ENCODE results near the gene TMEM129.

TMEM129 gene

DNA sequence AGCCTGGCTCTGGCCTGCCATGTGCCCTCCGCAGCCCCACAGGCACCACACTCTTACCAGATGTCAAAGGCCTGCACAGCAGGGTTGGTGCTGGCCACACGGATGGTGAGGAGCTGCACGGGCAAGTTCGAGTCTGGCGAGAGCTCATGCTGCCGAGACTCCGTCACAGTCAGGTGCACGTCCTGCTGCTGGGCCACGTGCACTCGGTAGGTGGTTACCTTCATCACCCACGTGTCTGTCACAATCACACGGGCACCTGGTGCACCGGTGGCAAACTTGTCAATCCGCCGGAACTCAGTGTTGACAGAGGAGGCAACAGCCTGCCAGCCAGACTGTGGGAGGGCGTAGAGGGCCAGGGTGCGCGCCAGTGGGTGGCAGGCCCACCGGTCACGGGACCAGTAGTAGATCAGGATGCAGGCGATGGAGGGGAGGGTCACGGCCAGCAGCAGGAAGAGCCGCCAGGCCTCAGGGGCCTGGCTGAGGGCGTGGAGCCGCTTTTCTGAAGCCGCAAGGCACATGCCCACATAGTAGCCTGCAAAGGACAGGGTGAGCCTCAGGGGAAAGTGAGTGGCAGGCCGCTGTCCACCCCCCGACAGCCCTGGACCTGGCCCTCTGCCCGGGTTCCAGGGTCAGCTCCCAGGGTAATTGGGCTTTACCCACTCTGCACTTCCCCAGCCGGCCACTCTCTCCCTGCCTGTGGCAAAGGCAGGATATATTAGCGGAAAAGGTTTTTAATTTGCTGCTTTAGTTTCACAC, 2.9 kb downstream of the TMEM129 start:
- no peak overlapping the region for H3K27ac ChIP-seq
- in situ Hi-C loops (cut with HindIII; ENCODE audit: low pct_ligation_motif_present, low sequenced_read_pairs), result no loop called here
- no peak for DNase-seq
- TF ChIP-seq, protein P1, sequence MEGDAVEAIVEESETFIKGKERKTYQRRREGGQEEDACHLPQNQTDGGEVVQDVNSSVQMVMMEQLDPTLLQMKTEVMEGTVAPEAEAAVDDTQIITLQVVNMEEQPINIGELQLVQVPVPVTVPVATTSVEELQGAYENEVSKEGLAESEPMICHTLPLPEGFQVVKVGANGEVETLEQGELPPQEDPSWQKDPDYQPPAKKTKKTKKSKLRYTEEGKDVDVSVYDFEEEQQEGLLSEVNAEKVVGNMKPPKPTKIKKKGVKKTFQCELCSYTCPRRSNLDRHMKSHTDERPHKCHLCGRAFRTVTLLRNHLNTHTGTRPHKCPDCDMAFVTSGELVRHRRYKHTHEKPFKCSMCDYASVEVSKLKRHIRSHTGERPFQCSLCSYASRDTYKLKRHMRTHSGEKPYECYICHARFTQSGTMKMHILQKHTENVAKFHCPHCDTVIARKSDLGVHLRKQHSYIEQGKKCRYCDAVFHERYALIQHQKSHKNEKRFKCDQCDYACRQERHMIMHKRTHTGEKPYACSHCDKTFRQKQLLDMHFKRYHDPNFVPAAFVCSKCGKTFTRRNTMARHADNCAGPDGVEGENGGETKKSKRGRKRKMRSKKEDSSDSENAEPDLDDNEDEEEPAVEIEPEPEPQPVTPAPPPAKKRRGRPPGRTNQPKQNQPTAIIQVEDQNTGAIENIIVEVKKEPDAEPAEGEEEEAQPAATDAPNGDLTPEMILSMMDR (IDR thresholded peaks at IDR 0.05; ENCODE audit: low read depth, low read length, missing control alignments), result no peak
- no peaks in the 10 kb centered on the region for H3K27me3 ChIP-seq (replicated peaks)
- no peak overlapping the region for H3K4me3 ChIP-seq (ENCODE audit: low read depth, low read length)
- H3K36me3 ChIP-seq (replicated peaks), result no peaks in the 10 kb centered on the region

DNA sequence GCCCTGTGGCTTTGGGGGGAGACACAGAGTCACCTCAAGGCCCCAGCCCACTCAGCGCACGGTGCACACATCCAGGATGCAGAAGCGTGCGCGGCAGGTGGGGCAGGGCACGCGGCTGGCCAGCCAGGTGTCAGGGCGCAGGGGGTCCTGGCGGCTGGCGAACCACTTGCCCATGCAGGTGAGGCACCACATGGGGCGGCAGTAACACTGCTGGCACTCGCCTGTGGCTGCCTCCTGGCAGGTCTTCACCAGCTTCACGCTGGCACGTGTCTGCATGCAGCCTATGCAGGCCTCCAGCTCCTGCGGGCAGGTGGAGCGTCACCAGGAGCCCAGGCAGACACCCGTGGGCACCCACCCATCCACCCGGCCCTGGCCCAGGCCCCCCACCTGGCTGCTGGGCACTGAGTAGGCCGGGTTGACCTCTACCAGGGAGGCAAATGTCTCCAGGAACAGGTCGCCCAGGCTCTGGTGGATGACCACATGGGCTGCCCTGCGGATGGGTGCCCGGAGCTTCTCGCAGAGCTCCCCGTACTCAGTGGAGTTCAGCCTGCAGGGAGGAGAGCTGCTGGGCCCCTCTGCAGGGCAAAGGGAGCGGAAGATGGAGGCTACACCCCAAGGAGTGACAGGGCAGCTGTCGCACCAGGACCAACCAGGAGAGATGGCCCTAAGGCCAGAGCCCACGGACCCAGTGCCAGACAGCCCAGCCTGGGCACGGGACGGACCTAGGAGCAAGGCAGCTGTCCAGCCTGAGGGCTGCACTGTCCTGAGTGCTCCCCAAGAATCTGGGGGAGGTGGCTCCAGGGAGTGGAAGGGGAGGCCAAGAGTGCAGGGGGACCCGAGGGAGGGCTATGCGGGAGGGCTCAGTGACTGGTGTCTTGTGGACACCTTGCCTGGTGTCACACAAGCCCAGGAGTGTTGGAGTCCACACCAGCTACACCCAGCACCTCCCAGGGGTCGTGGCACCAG, 3.7 kb downstream of the TMEM129 start:
- H3K4me3 ChIP-seq (ENCODE audit: low read depth, low read length), result no peak overlapping the region
- H3K36me3 ChIP-seq (replicated peaks), result no peaks in the 10 kb centered on the region
- no peak for DNase-seq
- TF ChIP-seq, protein P1 (IDR thresholded peaks at IDR 0.05; ENCODE audit: low read depth, low read length, missing control alignments), result no peak
- no peak overlapping the region for H3K27ac ChIP-seq
- no peaks in the 10 kb centered on the region for H3K27me3 ChIP-seq (replicated peaks)
- in situ Hi-C loops (cut with HindIII; ENCODE audit: low pct_ligation_motif_present, low sequenced_read_pairs), result no loop called here

DNA sequence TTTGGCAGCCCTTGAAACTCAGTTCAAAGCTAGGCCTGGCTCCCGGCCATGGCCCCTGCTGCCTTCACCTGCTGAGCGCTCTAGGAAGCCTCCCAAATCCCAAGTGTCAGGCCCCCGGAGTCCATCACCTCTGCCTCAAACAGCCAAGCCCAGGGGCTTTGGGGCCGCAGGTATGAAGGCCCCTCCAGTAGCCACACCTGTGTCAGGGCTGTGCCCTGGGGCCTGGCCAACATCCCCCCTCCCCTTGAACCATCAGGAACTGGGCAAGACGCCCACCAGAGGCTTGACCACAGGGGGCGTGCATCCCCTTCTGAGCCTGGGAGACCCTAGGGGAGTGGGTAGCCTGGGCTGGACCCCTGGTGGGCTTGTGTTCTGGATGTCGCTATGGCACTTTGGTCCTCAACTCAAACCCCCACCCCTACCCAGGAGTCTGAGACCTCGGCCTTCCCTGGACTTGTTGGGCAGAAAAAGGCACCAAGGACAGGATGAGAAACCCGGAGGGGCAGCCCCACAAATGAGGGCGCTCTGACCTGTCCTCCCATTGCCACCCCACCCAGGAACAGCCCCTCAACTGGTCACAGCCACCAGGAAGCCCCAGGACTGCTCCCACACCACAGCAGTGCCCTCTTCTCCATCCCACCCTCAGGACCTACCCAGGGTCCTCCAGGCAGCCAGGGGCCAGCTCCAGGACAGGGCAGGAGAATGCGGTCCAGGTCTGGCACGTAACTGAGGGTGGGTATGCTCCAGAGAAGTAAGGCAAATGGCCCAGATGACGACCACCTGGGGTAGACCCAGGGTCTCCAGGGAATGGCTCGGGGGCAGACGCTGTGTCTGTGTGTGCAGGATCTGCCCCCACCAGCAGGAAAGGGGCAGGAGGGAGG, 4.8 kb downstream of the TMEM129 start:
- no peaks in the 10 kb centered on the region for H3K36me3 ChIP-seq (replicated peaks)
- H3K27me3 ChIP-seq (replicated peaks), result no peaks in the 10 kb centered on the region
- no peak overlapping the region for H3K4me3 ChIP-seq (ENCODE audit: low read depth, low read length)
- no peak overlapping the region for H3K27ac ChIP-seq
- DNase-seq, result no peak
- in situ Hi-C loops (cut with HindIII; ENCODE audit: low pct_ligation_motif_present, low sequenced_read_pairs), result no loop called here
- TF ChIP-seq, protein P1 (IDR thresholded peaks at IDR 0.05; ENCODE audit: low read depth, low read length, missing control alignments), result no peak

DNA sequence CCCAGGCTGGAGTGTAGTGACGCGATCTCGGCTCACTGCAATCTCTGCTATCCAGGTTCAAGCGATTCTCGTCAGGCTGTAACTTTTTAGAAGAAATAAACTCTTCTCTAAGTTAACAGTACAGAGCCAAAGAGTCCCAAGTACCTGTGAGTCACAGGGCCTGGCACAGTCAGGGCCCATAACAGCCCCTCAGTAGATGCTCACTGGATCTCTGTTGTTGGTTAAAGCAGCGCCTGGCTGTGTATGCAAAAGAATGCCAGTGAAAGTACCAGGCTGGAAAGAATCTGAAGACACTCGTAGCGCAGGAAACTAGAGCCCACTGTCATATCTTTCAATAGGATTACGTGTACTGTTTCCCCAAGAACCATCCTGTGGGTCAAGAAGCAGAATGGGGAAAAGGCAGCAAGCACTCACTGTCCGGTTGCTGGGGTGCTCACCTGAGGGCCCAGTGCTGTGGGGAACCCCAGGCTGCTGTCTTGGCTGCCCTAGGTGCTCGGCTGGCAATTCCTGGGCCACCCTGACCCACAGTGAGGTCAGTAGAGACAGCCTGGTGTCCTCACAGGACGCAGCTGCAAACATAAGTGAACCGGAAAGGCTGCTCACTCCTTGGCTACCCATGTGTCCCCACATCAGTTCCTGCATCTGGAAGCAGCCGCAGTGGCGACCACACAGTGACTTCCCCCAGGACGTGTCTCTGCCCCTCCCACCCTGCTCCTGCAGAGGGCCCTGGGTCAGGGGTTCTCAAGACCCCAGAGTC, 5.9 kb downstream of the TMEM129 start:
- no peaks in the 10 kb centered on the region for H3K27me3 ChIP-seq (replicated peaks)
- TF ChIP-seq, protein P1 (IDR thresholded peaks at IDR 0.05; ENCODE audit: low read depth, low read length, missing control alignments), result no peak
- H3K36me3 ChIP-seq (replicated peaks), result peaks cover under 1% of the 10 kb centered on the region
- H3K4me3 ChIP-seq (ENCODE audit: low read depth, low read length), result no peak overlapping the region
- in situ Hi-C loops (cut with HindIII; ENCODE audit: low pct_ligation_motif_present, low sequenced_read_pairs), result no loop called here
- DNase-seq, result no peak
- no peak overlapping the region for H3K27ac ChIP-seq
